T-cell (primary cell): ENCODE data around the gene FAM83C. TPM values are rescaled to one million over a fixed set of nuclear protein-coding genes. Genes with fewer than 3 reads are reported as not detected.
"Not testable (repeated sequence)": the region's sequence is repeated elsewhere in the genome, so short reads cannot be mapped to it uniquely, and the experiment has no call there.

Experiments used
- ATAC-seq, 4 experiments: fragments of 200-7000 bp in 3 of 4; fragments of 150-1000 bp in 1 of 4; cut with Tn5 transposase; replicated peaks in 1 of 4; 1 replicate in 3 of 4; 2 replicates in 1 of 4; pipeline ENCODE4 v1.10.0; 2021; ENCODE audit warnings: moderate library complexity in 3 of 4, mild to moderate bottlenecking in 2 of 4, moderate number of reproducible peaks in 1 of 4
- CTCF ChIA-PET, 2 donors: fragments of 300-600 bp; sonication (Branson Sonifier 250); formaldehyde crosslinking; loops; one replicate each; lab custom pipeline; 2022; ENCODE audit warnings: antibody characterized with exemption in 2 of 2; lab: Charles Lee
- POLR2A ChIA-PET, 2 donors: fragments of 300-600 bp; sonication (Branson Sonifier 250); formaldehyde crosslinking; loops; one replicate each; lab custom pipeline; 2022; ENCODE audit warnings: antibody characterized with exemption in 2 of 2; lab: Charles Lee
- DNase-seq, 35 experiments: peaks; one replicate each; pipeline versions ENCODE4 v3.0.0 to v3.0.0-alpha.2; 2013 to 2023
- H3K27ac ChIP-seq: one replicate; pipeline ENCODE4 v1.5.1; 2013; ENCODE audit warnings: low read length
- H3K27me3 ChIP-seq, 2 experiments: replicated peaks in 1 of 2; 1 replicate in 1 of 2; 2 replicates in 1 of 2; pipeline versions ENCODE4 v1.6.1 to v1.7.0; 2013; ENCODE audit warnings: low read length in 1 of 2, mixed read lengths in 1 of 2; ENCODE audit not compliant: control insufficient read depth in 2 of 2, insufficient read depth in 2 of 2; ENCODE audit errors: extremely low read depth in 1 of 2
- H3K36me3 ChIP-seq, 2 donors: 1 replicate in 1 of 2; 2 replicates in 1 of 2; pipeline versions ENCODE4 v1.6.1 to v1.7.0; 2013; ENCODE audit warnings: low read length in 1 of 2; ENCODE audit not compliant: control insufficient read depth in 2 of 2, insufficient read depth in 1 of 2; ENCODE audit errors: extremely low read depth in 1 of 2
- H3K4me1 ChIP-seq, 2 experiments: 1 replicate in 1 of 2; 2 replicates in 1 of 2; pipeline versions ENCODE4 v1.6.1 to v1.7.0; 2013; ENCODE audit warnings: low read length in 2 of 2, mixed read lengths in 1 of 2; ENCODE audit not compliant: insufficient read depth in 2 of 2, control insufficient read depth in 1 of 2; ENCODE audit errors: extremely low read depth in 1 of 2
- H3K4me3 ChIP-seq, 2 donors: 1 replicate in 1 of 2; 2 replicates in 1 of 2; pipeline versions ENCODE4 v1.5.1 to v1.7.0; 2013; ENCODE audit warnings: mild to moderate bottlenecking in 2 of 2, low read length in 1 of 2, moderate library complexity in 1 of 2; ENCODE audit not compliant: control insufficient read depth in 1 of 2; ENCODE audit errors: extremely low read depth in 1 of 2
- H3K9me3 ChIP-seq: 2 replicates; pipeline ENCODE4 v1.7.0; 2013
- H3K27ac Mint-ChIP-seq, 2 donors: one replicate each; pipeline ENCODE4 v1.8.0; 2020 to 2021; ENCODE audit warnings: mild to moderate bottlenecking in 2 of 2, mixed read lengths in 2 of 2
- H3K27me3 Mint-ChIP-seq, 2 donors: one replicate each; pipeline ENCODE4 v1.8.0; 2021 to 2022; ENCODE audit warnings: mixed read lengths in 2 of 2
- H3K36me3 Mint-ChIP-seq: one replicate; pipeline ENCODE4 v1.8.0; 2021; ENCODE audit warnings: mixed read lengths
- H3K4me1 Mint-ChIP-seq, 3 donors: one replicate each; pipeline ENCODE4 v1.8.0; 2020 to 2022; ENCODE audit warnings: mixed read lengths in 3 of 3, mild to moderate bottlenecking in 1 of 3
- H3K4me3 Mint-ChIP-seq, 3 donors: one replicate each; pipeline ENCODE4 v1.8.0; 2020 to 2022; ENCODE audit warnings: mild to moderate bottlenecking in 3 of 3, mixed read lengths in 3 of 3, moderate library complexity in 3 of 3
- H3K9me3 Mint-ChIP-seq, 3 donors: one replicate each; pipeline ENCODE4 v1.8.0; 2020 to 2022; ENCODE audit warnings: mixed read lengths in 3 of 3
- WGBS: methylation state at CpG from one replicate; pipeline ENCODE4 v1.1.5; 2013; ENCODE audit warnings: missing lambda C conversion rate; ENCODE audit not compliant: insufficient coverage; 5-methylcytosine and 5-hydroxymethylcytosine counted together
- total RNA-seq, 35 experiments: library from RNA in 6 of 35; stranded (reverse) in 6 of 35; fragments of 120-200 nt in 1 of 35; gene quantifications; one replicate each; pipeline versions ENCODE4 v1.2.1 to v1.2.4 and lab custom pipeline; 2013 to 2026

The FAM83C gene
- total RNA-seq, 5 donors from 2014 or later (not counting 1 experiment from before 2014, with no cell fraction given) = 0.15 TPM; not detected in 4

GRCh38 chr20:35254448-35254999 is 37.7 kb downstream of the FAM83C start:
- Mint-ChIP-seq H3K27ac (no peak overlapping the region), H3K27me3 (no peaks in the 10 kb centered on the region), H3K36me3 (peaks cover 37% of the 10 kb centered on the region), H3K4me1 (peaks cover 18 to 31% (median 26%) of the 10 kb centered on the region in 3 donors), H3K9me3 (no peaks in the 10 kb centered on the region), H3K4me3 (no peak overlapping the region)
- ChIA-PET POLR2A (no interaction called here), CTCF (no interaction called here)
- Histone ChIP-seq H3K9me3 (no peaks in the 10 kb centered on the region), H3K4me3 (no peak overlapping the region), H3K4me1 (peaks cover 11 to 32% of the 10 kb centered on the region in 2 experiments), H3K27ac (no peak overlapping the region), H3K27me3 (no peaks in the 10 kb centered on the region), H3K36me3 (no peaks in the 10 kb centered on the region)
- 96% methylated on average over 12 of the region's 12 CpGs for WGBS
- ATAC-seq (no peak), DNase-seq (no peak)

GRCh38 chr20:35253010-35253409 is 39.2 kb downstream of the FAM83C start:
- H3K27me3 Mint-ChIP-seq = no peaks in the 10 kb centered on the region
- Histone ChIP-seq H3K36me3 (no peaks in the 10 kb centered on the region), H3K27me3 (no peaks in the 10 kb centered on the region), H3K4me3 (no peak overlapping the region), H3K27ac (peak overlapping the region; percentile 62), H3K4me1 (peaks cover 11 to 32% of the 10 kb centered on the region in 2 experiments), H3K9me3 (no peaks in the 10 kb centered on the region)
- H3K4me3 Mint-ChIP-seq = no peak overlapping the region
- peaks cover 29% of the 10 kb centered on the region for H3K36me3 Mint-ChIP-seq
- DNase-seq (peak in 1 of 35 experiments; percentile 37), ATAC-seq (no peak)
- peaks cover 18 to 31% (median 26%) of the 10 kb centered on the region in 3 donors for H3K4me1 Mint-ChIP-seq
- ChIA-PET CTCF (interaction anchor here in 1 of 2 donors (0.6 to 0.7 kb wide), 2 partner anchors 106 to 697 kb away, joined by 3 to 6 read pairs; no protein-coding TSS in a partner anchor), POLR2A (interaction anchor here in 1 of 2 donors (0.6 kb wide), 1 partner anchor 43 kb away, joined by 3 read pairs; no protein-coding TSS in a partner anchor)
- WGBS = 78% methylated on average over 2 of the region's 3 CpGs
- no peaks in the 10 kb centered on the region for H3K9me3 Mint-ChIP-seq
- H3K27ac Mint-ChIP-seq = peak overlapping the region; percentile 64 to 71

DNA sequence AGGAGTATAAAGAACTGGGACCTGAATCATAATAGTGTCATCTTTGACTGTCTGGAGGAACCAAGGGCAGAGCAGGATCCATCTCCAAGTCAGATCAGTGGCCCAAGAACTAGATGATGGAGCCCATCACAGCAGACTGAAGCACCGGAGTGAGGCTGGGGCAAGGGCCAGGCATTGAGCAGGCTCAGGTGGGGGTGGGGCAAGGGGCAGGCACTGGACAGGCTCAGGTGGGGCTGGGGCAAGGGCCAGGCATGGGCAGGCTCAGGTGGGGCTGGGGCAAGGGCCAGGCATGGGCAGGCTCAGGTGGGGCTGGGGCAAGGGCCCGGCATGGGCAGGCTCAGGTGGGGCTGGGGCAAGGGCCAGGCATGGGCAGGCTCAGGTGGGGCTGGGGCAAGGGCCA is 39.6 kb downstream of the FAM83C start:
- Mint-ChIP-seq H3K27ac (peak overlapping the region; percentile 97 to 98), H3K36me3 (peaks cover 33% of the 10 kb centered on the region), H3K4me3 (peak overlapping the region; percentile 47 to 52 (median 52)), H3K4me1 (peaks cover 18 to 31% (median 26%) of the 10 kb centered on the region in 3 donors)
- not testable (repeated sequence) for H3K9me3 Mint-ChIP-seq, DNase-seq, H3K36me3 ChIP-seq, H3K27me3 ChIP-seq, H3K4me3 ChIP-seq, H3K9me3 ChIP-seq, H3K27me3 Mint-ChIP-seq
- Histone ChIP-seq H3K27ac (peak overlapping the region; percentile 93), H3K4me1 (peaks cover 11 to 32% of the 10 kb centered on the region in 2 experiments)
- WGBS = 100% methylated on average over 1 of the region's 2 CpGs
- ATAC-seq = peak in 1 of 4 experiments; percentile 12
- CTCF ChIA-PET = interaction anchor here in 1 of 2 donors (0.5 to 1.2 kb wide), 5 partner anchors 25 to 697 kb away, joined by 3 to 6 read pairs (median 4); partner anchors contain the start of gene EIF6
- POLR2A ChIA-PET = interaction anchor here in 1 of 2 donors (0.7 kb wide), 1 partner anchor 427 kb away, joined by 3 read pairs; the partner anchor contains the start of gene NCOA6

DNA sequence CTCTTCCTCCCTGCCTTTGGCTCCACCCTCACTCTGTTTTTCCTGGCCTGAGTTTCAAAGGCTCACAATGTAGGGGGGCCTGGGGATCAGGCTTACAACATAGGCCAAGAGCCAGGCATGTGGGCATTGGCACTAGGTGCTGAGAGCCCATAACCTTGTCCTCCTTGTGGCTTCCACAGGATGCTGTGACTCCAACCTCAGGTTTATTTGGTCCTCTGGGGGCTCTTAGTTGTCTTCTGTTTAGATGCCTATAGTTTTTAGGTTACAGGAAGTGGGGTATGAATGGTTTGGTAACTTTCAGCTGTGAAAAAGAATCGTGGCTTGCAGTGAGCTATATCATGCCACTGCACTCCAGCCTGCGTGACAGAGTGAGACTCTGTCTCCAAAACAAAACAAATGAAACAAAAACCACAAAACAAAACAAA is 40.2 kb downstream of the FAM83C start:
- H3K36me3 Mint-ChIP-seq = peaks cover 34% of the 10 kb centered on the region
- ChIA-PET POLR2A (interaction anchor here in 1 of 2 donors (0.7 kb wide), 1 partner anchor 426 kb away, joined by 3 read pairs; the partner anchor contains the start of gene NCOA6), CTCF (interaction anchor here in 1 of 2 donors (0.5 to 1.2 kb wide), 4 partner anchors 24 to 182 kb away, joined by 3 to 4 read pairs (median 4); partner anchors contain the start of gene EIF6)
- ATAC-seq = peak; percentile 72 to 95 (median 86)
- H3K9me3 Mint-ChIP-seq = no peaks in the 10 kb centered on the region
- DNase-seq = peak in 31 of 35 experiments; percentile 16 to 74 (median 39)
- H3K27ac Mint-ChIP-seq = peak overlapping the region; percentile 97 to 98
- Histone ChIP-seq H3K27ac (peak overlapping the region; percentile 93), H3K4me1 (peaks cover 11 to 32% of the 10 kb centered on the region in 2 experiments), H3K4me3 (no peak overlapping the region), H3K9me3 (no peaks in the 10 kb centered on the region), H3K36me3 (peaks cover 0 to 2% of the 10 kb centered on the region in 2 donors), H3K27me3 (no peaks in the 10 kb centered on the region)
- peaks cover 18 to 31% (median 26%) of the 10 kb centered on the region in 3 donors for H3K4me1 Mint-ChIP-seq
- H3K27me3 Mint-ChIP-seq = no peaks in the 10 kb centered on the region
- peak overlapping the region; percentile 47 to 52 (median 52) for H3K4me3 Mint-ChIP-seq
- WGBS = 17% methylated on average over 1 of the region's 2 CpGs

GRCh38 chr20:35251613-35251940 is 40.6 kb downstream of the FAM83C start:
- peak overlapping the region; percentile 93 for H3K27ac ChIP-seq
- CTCF ChIA-PET = interaction anchor here in 1 of 2 donors (0.7 to 1.2 kb wide), 4 partner anchors 24 to 296 kb away, joined by 3 to 4 read pairs (median 4); no protein-coding TSS in a partner anchor
- Mint-ChIP-seq H3K9me3 (no peaks in the 10 kb centered on the region), H3K4me3 (peak overlapping the region in 2 of 3 donors; percentile 41 to 52), H3K27ac (peak overlapping the region; percentile 97 to 98), H3K27me3 (no peaks in the 10 kb centered on the region), H3K36me3 (peaks cover 32% of the 10 kb centered on the region), H3K4me1 (peaks cover 18 to 31% (median 26%) of the 10 kb centered on the region in 3 donors)
- H3K27me3 ChIP-seq = no peaks in the 10 kb centered on the region
- POLR2A ChIA-PET = interaction anchor here in 1 of 2 donors (0.7 kb wide), 1 partner anchor 25 kb away, joined by 8 read pairs; no protein-coding TSS in a partner anchor
- peaks cover 11 to 32% of the 10 kb centered on the region in 2 experiments for H3K4me1 ChIP-seq
- H3K9me3 ChIP-seq = no peaks in the 10 kb centered on the region
- no peak overlapping the region for H3K4me3 ChIP-seq
- WGBS = 92% methylated on average over 2 of the region's 2 CpGs
- ATAC-seq (no peak), DNase-seq (no peak)
- H3K36me3 ChIP-seq = peaks cover 0 to 2% of the 10 kb centered on the region in 2 donors

DNA sequence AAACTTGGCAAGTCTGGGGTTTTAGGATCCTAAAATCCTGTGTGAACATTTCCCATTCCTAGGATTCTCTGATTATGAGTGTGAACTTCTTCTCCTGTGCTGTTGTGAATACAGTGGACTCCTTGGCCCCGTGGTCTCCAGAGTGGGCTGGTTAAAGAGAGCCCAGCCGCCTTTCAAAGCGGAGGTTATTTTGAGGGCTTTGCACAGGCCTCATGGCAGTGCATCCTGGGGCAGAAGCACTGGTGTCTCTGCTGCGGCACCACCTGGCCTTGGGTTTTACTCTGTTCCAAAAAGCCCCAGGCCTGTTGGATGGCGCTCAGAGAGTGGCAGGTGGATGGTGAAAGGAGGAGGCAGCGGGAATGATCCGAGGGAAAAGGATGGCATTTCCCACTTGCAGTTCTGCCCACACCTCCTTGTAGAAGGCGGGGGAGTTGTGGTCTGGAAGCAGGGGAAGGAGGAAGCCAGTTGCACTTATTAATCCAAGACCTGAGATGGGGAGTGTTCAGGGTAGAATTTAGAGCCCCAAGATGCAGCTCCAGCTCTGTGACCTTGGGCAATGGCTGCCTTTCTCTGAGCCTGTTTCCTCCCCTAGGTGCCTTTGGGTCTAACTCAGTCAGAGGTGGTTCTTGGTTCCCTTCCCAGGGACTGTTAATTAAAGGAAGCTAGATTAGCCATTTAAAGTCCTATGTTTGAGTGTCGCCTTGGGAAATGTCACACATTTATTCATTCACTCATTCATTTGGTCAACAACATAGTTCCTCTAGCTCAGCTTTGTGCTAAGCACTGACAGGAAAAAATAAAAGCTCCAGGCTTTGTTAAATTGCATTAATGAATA is 43.4 kb downstream of the FAM83C start:
- H3K4me1 ChIP-seq = peaks cover 11 to 32% of the 10 kb centered on the region in 2 experiments
- peaks cover 0 to 2% of the 10 kb centered on the region in 2 donors for H3K36me3 ChIP-seq
- H3K4me3 ChIP-seq = no peak overlapping the region
- ChIA-PET CTCF (interaction anchor here (0.7 to 0.8 kb wide), 4 partner anchors 11 to 63 kb away, joined by 3 to 7 read pairs (median 4); no protein-coding TSS in a partner anchor), POLR2A (no interaction called here)
- peaks cover 20% of the 10 kb centered on the region for H3K36me3 Mint-ChIP-seq
- H3K27ac Mint-ChIP-seq = no peak overlapping the region
- H3K4me1 Mint-ChIP-seq = peaks cover 18 to 29% (median 24%) of the 10 kb centered on the region in 3 donors
- no peaks in the 10 kb centered on the region for H3K9me3 Mint-ChIP-seq
- no peaks in the 10 kb centered on the region for H3K27me3 ChIP-seq
- no peak overlapping the region for H3K27ac ChIP-seq
- ATAC-seq = no peak
- no peaks in the 10 kb centered on the region for H3K27me3 Mint-ChIP-seq
- 80% methylated on average over 3 of the region's 9 CpGs for WGBS
- H3K9me3 ChIP-seq = no peaks in the 10 kb centered on the region
- H3K4me3 Mint-ChIP-seq = no peak overlapping the region
- no peak for DNase-seq
